Natural killer cell treated with Interleukin-12 subunit alpha and Interleukin-12 subunit beta and Interleukin-15 and Interleukin-18, amount 100 ng/mL, for 72 hours (primary cell): Measurements from ENCODE around the gene CD1B. TPM values are rescaled to one million over a fixed set of nuclear protein-coding genes. Genes with fewer than 3 reads are reported as not detected.
A peak's percentile ranks its signal among the peaks of the same experiment; 100 is the strongest.
"Not testable (repeated sequence)": the region's sequence is repeated elsewhere in the genome, so short reads cannot be mapped to it uniquely, and the experiment has no call there.

ENCODE experiments used
- ATAC-seq, 2 donors: fragments of 150-1000 bp; cut with Tn5 transposase in 1 of 2; sonication (Bioruptor Pico), chemical (Tn5 transposase) in 1 of 2; 2 replicates each; pipeline ENCODE4 v1.10.0; 2021
- DNase-seq: peaks from one replicate; pipeline ENCODE4 v3.0.0; 2022; ENCODE audit warnings: low spot score
- H3K27ac Mint-ChIP-seq, 2 donors: 1 replicate in 1 of 2; 2 replicates in 1 of 2; pipeline ENCODE4 v1.8.0; 2022; ENCODE audit warnings: mixed read lengths in 2 of 2, mild to moderate bottlenecking in 1 of 2, moderate library complexity in 1 of 2
- H3K27me3 Mint-ChIP-seq, 2 donors: 1 replicate in 1 of 2; 2 replicates in 1 of 2; pipeline ENCODE4 v1.8.0; 2022; ENCODE audit warnings: mixed read lengths in 2 of 2
- H3K36me3 Mint-ChIP-seq: one replicate; pipeline ENCODE4 v1.8.0; 2022; ENCODE audit warnings: mixed read lengths
- H3K4me1 Mint-ChIP-seq, 2 donors: 1 replicate in 1 of 2; 2 replicates in 1 of 2; pipeline ENCODE4 v1.8.0; 2022; ENCODE audit warnings: low read depth in 2 of 2, mixed read lengths in 2 of 2, mild to moderate bottlenecking in 1 of 2
- H3K4me3 Mint-ChIP-seq: one replicate; pipeline ENCODE4 v1.8.0; 2022; ENCODE audit warnings: mixed read lengths
- H3K9me3 Mint-ChIP-seq: 2 replicates; pipeline ENCODE4 v1.8.0; 2022; ENCODE audit warnings: mixed read lengths
- total RNA-seq, 2 donors: library from RNA; stranded (reverse); gene quantifications; one replicate each; pipeline ENCODE4 v1.2.3, GENCODE V29; 2022

Gene CD1B
- total RNA-seq, 2 donors from 2014 or later: not detected

DNA sequence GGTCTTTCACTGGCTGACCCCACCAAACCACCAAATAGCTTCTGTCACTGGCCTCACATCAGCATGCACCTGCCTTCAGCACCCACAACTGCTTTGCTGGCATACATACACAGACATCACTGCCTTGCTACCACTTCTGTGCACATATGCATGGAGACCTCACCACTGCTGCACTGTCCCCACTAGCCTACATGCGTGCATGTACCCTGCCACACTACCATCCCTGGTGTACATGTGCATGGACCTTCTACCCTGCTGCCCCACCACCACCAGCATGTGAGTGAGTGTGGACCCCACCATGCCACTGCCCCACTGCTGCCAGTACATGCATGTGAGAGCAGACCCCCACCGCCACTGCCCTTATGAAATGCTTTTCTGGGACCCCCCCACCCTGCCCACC is 35.5 kb downstream of the CD1B start:
- DNase-seq: no peak
- Mint-ChIP-seq H3K4me1 (no peaks in the 10 kb centered on the region), H3K4me3 (no peak overlapping the region), H3K27me3 (peaks cover 12 to 28% of the 10 kb centered on the region in 2 donors), H3K27ac (no peak overlapping the region), H3K36me3 (peaks cover 16% of the 10 kb centered on the region), H3K9me3 (peaks cover 8% of the 10 kb centered on the region)
- ATAC-seq: peak in 1 of 2 donors; percentile 43

DNA sequence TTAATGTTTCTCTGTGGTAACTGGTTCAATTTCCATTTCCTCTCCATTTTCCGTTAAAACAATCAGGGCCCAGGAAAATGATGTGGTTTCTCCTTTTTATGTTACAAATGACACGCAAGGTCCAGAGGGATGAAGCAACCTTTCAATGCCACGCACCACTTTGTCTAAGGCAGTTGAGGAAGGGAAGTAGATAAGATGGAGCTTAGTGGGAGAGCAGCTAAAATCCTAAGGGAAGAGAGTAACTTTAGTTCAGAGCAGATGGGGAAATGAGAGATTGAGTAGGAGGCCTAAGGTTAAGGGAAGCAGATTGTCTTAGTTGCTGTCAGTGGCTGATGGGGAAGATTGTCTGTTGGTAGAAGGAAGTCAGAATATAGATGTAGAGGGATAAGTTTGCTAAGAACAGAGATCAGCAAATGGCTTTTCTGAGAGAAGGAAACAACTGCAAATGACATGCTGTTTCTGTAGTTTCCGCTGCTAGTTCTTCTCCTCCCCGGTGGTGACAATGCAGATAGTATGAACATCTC is 40.9 kb downstream of the CD1B start:
- H3K27ac Mint-ChIP-seq: no peak overlapping the region
- no peak for DNase-seq

DNA sequence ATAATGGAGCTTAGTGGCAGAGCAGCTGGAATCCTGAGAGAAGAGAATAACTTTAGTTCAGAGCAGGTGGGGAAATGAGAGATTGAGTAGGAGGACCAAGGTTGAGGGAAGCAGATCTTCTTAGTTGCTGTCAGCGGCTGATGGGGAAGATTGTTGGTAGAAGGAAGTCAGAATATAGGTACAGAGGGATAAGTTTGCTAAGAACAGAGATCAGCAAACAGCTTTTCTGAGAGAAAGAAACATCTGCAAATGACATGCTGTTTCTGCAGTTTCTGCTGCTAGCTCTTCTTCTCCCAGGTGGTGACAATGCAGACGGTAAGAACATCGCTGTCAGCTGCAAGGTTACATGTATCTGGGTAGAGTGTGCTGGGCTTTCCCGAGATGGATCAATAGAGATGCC is 41.5 kb downstream of the CD1B start, which contains the start of gene CD1C:
TSS of gene CD1C (plus strand) at position 113 of the 400 bp plus-strand sequence. CDS start at position 255, 142 bp downstream.
- Mint-ChIP-seq H3K27ac (no peak within 1 kb of the TSS), H3K4me1 (peaks cover 14 to 22% of the 10 kb centered on the region in 2 donors), H3K9me3 (no peaks in the 10 kb centered on the region), H3K4me3 (no peak within 1 kb of the TSS), H3K36me3 (no peaks in the 10 kb centered on the region), H3K27me3 (peaks cover 9 to 16% of the 10 kb centered on the region in 2 donors)
- DNase-seq (no peak), ATAC-seq (no peak)

More for the DNA sequence above, 40.9 kb downstream of the CD1B start:
- peaks cover 11 to 18% of the 10 kb centered on the region in 2 donors for H3K4me1 Mint-ChIP-seq
- no peak for ATAC-seq
- no peaks in the 10 kb centered on the region for H3K9me3 Mint-ChIP-seq
- H3K4me3 Mint-ChIP-seq: no peak overlapping the region
- no peaks in the 10 kb centered on the region for H3K36me3 Mint-ChIP-seq
- H3K27me3 Mint-ChIP-seq: peaks cover 6 to 14% of the 10 kb centered on the region in 2 donors

DNA sequence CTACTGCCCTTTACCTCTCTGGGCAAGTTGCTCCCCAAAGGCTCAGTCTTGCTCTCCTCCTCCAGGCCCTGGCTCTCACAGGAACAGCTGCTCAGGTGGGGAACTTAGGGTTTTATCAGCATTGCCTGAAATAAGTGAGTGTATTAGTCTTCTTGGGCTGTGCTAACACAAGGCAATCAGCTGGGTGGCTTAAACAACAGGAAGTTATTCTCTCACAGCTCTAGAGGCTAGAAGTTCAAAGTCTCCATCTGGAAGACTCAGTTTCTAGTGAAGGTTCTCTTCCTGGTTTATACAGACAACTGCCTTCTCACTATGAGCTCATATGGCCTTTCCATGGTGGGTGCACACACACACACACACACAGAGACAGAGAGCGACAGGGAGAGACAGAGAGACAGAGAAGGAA is 44.4 kb downstream of the CD1B start:
- DNase-seq: no peak
- H3K27me3 Mint-ChIP-seq: peaks cover 21 to 23% of the 10 kb centered on the region in 2 donors
- peak overlapping the region in 1 of 2 donors; percentile 57 for H3K27ac Mint-ChIP-seq
- H3K4me1 Mint-ChIP-seq: peaks cover 14 to 28% of the 10 kb centered on the region in 2 donors
- H3K9me3 Mint-ChIP-seq: no peaks in the 10 kb centered on the region
- H3K36me3 Mint-ChIP-seq: no peaks in the 10 kb centered on the region
- H3K4me3 Mint-ChIP-seq: no peak overlapping the region
- no peak for ATAC-seq

DNA sequence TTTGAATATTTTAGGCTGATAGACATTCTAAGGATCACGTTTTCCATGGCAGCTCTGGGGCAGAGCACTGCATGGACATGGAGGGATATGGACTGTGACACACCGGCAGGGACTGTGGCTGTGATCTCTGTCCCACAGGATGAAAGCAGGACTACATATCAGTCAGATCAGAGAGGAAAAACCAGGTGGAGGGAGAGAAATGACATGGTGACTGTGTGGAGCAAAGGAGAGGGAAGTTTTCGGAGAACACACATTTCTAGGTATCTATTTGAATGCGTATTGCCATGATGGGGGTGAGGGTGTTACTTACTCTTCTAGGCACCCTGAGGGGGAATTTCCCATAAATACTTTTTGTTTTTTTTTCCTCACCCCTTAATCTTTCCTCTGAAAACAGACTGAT is 44.8 kb downstream of the CD1B start:
- H3K4me1 Mint-ChIP-seq: peaks cover 14 to 28% of the 10 kb centered on the region in 2 donors
- peaks cover 3% of the 10 kb centered on the region for H3K9me3 Mint-ChIP-seq
- peak overlapping the region in 1 of 2 donors; percentile 57 for H3K27ac Mint-ChIP-seq

DNA sequence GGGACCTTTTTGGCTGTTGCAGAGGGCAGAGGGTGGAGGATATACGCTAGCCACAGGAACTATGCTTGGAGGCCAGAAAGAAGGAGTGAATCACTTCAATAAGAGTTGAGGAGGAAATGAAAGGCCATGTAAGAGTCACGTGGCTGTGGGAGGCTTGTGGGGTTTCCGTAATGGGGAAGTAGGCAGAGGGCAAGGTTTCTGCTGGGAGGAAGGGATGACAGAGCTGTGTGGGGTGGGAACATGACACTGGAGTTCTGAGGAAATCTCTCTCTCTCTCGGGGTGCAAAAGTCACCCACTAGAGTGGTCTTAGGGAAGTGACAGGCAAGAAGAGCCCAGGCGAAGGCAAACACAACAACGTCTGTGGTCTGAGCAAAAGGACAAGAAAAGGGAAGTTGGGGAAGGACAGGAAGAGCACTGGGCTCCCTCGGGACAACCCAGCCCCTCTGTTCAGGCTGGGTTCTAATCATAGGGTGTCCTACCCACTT is 45.5 kb downstream of the CD1B start:
- DNase-seq: no peak
- Mint-ChIP-seq H3K36me3 (peaks cover 10% of the 10 kb centered on the region), H3K4me1 (peaks cover 14 to 28% of the 10 kb centered on the region in 2 donors), H3K4me3 (peak overlapping the region; percentile 66), H3K27ac (peak overlapping the region; percentile 20 to 57), H3K27me3 (peaks cover 31 to 33% of the 10 kb centered on the region in 2 donors), H3K9me3 (peaks cover 8% of the 10 kb centered on the region)
- peak; percentile 50 to 67 for ATAC-seq

More for the DNA sequence above, 44.8 kb downstream of the CD1B start:
- Mint-ChIP-seq H3K4me3 (peak overlapping the region; percentile 21), H3K36me3 (peaks cover 4% of the 10 kb centered on the region), H3K27me3 (peaks cover 26 to 27% of the 10 kb centered on the region in 2 donors)
- ATAC-seq (peak in 1 of 2 donors; percentile 29), DNase-seq (no peak)

DNA sequence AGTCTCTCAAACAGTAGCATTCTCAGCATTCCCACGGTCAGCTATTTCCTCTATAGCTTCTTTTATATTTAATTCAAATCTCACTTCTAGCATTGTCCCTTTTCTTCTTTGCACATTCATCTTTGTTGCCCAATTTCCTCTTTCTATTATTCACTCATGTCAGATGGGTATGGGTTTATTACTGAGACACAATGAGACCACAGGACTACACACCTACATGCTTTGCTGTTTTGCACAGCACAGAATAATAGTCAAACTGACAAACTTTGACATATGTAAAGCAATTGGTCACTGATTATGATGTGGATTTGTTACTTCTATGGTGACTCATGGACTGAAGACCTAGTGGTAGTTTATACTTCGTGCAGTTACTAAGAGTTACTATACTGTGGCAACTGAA is 47.4 kb downstream of the CD1B start:
- peak; percentile 61 to 82 for ATAC-seq
- Mint-ChIP-seq H3K36me3 (peaks cover 10% of the 10 kb centered on the region), H3K27ac (no peak overlapping the region), H3K9me3 (peaks cover 8% of the 10 kb centered on the region), H3K27me3 (peaks cover 31 to 33% of the 10 kb centered on the region in 2 donors), H3K4me3 (no peak overlapping the region), H3K4me1 (peaks cover 14 to 28% of the 10 kb centered on the region in 2 donors)
- DNase-seq: no peak

DNA sequence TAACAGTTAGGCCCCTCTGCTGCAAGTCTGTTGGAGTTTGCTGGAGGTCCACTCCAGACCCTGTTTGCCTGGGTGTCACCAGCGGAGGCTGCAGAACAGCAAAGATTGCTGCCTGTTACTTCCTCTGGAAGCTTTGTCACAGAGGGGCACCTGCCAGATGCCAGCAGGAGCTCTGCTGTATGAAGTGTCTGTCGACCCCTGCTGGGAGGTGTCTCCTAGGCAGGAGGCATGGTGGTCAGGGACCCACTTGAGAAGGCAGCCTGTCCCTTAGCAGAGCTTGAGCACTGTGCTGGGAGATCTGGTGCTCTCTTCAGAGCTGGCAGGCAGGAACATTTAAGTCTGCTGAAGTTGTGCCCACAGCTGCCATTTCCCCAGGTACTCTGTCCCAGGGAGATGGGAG is 48.9 kb downstream of the CD1B start:
- peaks cover 14% of the 10 kb centered on the region for H3K36me3 Mint-ChIP-seq
- peaks cover 14 to 28% of the 10 kb centered on the region in 2 donors for H3K4me1 Mint-ChIP-seq
- not testable (repeated sequence) for ATAC-seq, H3K27ac Mint-ChIP-seq, DNase-seq, H3K4me3 Mint-ChIP-seq, H3K9me3 Mint-ChIP-seq
- peaks cover 28 to 39% of the 10 kb centered on the region in 2 donors for H3K27me3 Mint-ChIP-seq

Other genes with a start within 250 kb of the CD1B start
- gene CD1D, start 150.6 kb downstream of the CD1B start, total RNA-seq: not detected
- gene CD1A, start 77.1 kb downstream of the CD1B start, total RNA-seq: not detected
- gene CD1C, start 41.6 kb downstream of the CD1B start, total RNA-seq: not detected
- not detected for gene CD1E, start 22.4 kb upstream of the CD1B start, total RNA-seq
- not detected for gene OR10T2, start 67.9 kb upstream of the CD1B start, total RNA-seq
- not detected for gene OR10K2, start 94.7 kb upstream of the CD1B start, total RNA-seq
- not detected for gene OR10K1, start 130.3 kb upstream of the CD1B start, total RNA-seq
- not detected for gene OR10R2, start 140.7 kb upstream of the CD1B start, total RNA-seq
- gene OR6Y1, start 222.9 kb upstream of the CD1B start, total RNA-seq: not detected
- not detected for gene OR6P1, start 239.0 kb upstream of the CD1B start, total RNA-seq
- not detected for gene OR10X1, start 248.4 kb upstream of the CD1B start, total RNA-seq